OCI-M2 (cell line): Measurements from ENCODE around the gene NCF2.

Experiments used
- DNase-seq: peaks from one replicate; lab custom pipeline; 2025; ENCODE audit not compliant: unreplicated experiment; lab: John Stamatoyannopoulos, UW

The NCF2 gene

GRCh38 chr1:183553764-183554163 is 36.5 kb downstream of the NCF2 start:
- DNase-seq, result no peak

- DNase-seq, result no peak
Measured at GRCh38 chr1:183553331-183553730, 36.9 kb downstream of the NCF2 start.

- DNase-seq, result no peak
Measured at GRCh38 chr1:183552891-183553290, 37.4 kb downstream of the NCF2 start.

GRCh38 chr1:183552441-183552840 is 37.8 kb downstream of the NCF2 start:
- no peak for DNase-seq

GRCh38 chr1:183551924-183552323 is 38.3 kb downstream of the NCF2 start:
- no peak for DNase-seq

- no peak for DNase-seq
Measured at GRCh38 chr1:183550915-183551314, 39.3 kb downstream of the NCF2 start.

GRCh38 chr1:183548116-183548515 is 42.1 kb downstream of the NCF2 start:
- DNase-seq, result no peak

GRCh38 chr1:183546427-183546826 is 43.8 kb downstream of the NCF2 start:
- DNase-seq, result no peak

- no peak for DNase-seq
Measured at GRCh38 chr1:183544598-183545297, 45.5 kb downstream of the NCF2 start.

GRCh38 chr1:183543619-183544204 is 46.5 kb downstream of the NCF2 start:
- DNase-seq, result no peak

- DNase-seq, result no peak
Measured at GRCh38 chr1:183537405-183537804, 52.9 kb downstream of the NCF2 start.

- no peak for DNase-seq
Measured at GRCh38 chr1:183533617-183534174, 56.6 kb downstream of the NCF2 start.

- no peak for DNase-seq
Measured at GRCh38 chr1:183528577-183528976, 61.7 kb downstream of the NCF2 start.

- no peak for DNase-seq
Measured at GRCh38 chr1:183522104-183522503, 68.2 kb downstream of the NCF2 start.

- no peak for DNase-seq
Measured at GRCh38 chr1:183520379-183520778, 69.9 kb downstream of the NCF2 start.

GRCh38 chr1:183517401-183517800 is 72.9 kb downstream of the NCF2 start:
- no peak for DNase-seq

GRCh38 chr1:183516725-183517124 is 73.5 kb downstream of the NCF2 start:
- no peak for DNase-seq

- DNase-seq, result no peak
Measured at GRCh38 chr1:183515002-183515689, 75.1 kb downstream of the NCF2 start.

GRCh38 chr1:183514235-183514634 is 76.0 kb downstream of the NCF2 start:
- no peak for DNase-seq

- no peak for DNase-seq
Measured at GRCh38 chr1:183512450-183512849, 77.8 kb downstream of the NCF2 start.

- no peak for DNase-seq
Measured at GRCh38 chr1:183508694-183509093, 81.6 kb downstream of the NCF2 start.

- DNase-seq, result no peak
Measured at GRCh38 chr1:183506561-183506960, 83.7 kb downstream of the NCF2 start.
